A549 treated with ZK216348 at 1 μM for 4 hours (cell line): ENCODE measurements around the gene NWD2. TPM values are rescaled to one million over a fixed set of nuclear protein-coding genes. Genes with fewer than 3 reads are reported as not detected.

Experiments
- total RNA-seq: library from RNA; stranded (reverse); fragments of 200-300 nt; extraction: Qiagen RNA extraction; gene quantifications from 5 replicates; pipeline ENCODE4 v1.2.3, GENCODE V29; 2022; ENCODE audit warnings: low read depth

NWD2 gene
- not detected in 5 replicates for total RNA-seq

GRCh38 chr4:37244583-37245390 lies at the start of gene NWD2:
Gene NWD2 (plus strand): TSS chr4:37244743. CDS start chr4:37245068, 325 bp downstream.

